Activated CD8-positive, alpha-beta memory T cell treated with anti-CD3 and anti-CD28 coated beads for 1 hour (primary cell): ENCODE results near the gene ABCD4.

ENCODE experiments used
- DNase-seq, 2 donors: peaks; one replicate each; pipeline ENCODE4 v3.0.0-alpha.2; 2020; ENCODE audit warnings: low read depth in 1 of 2; ENCODE audit errors: extremely low read depth in 1 of 2

The ABCD4 gene

GRCh38 chr14:74238974-74239847, 63.5 kb downstream of the ABCD4 start, which contains the start of gene VSX2:
Gene VSX2 (plus strand): TSS chr14:74239449. CDS start chr14:74239562, 113 bp downstream.
- DNase-seq: no peak

- DNase-seq: no peak
These were observed 65.3 kb downstream of the ABCD4 start for GRCh38 chr14:74237441-74237840.
